ENCODE measurements around the gene TAF1B. TPM values are rescaled to one million over a fixed set of nuclear protein-coding genes. Genes with fewer than 3 reads are reported as not detected.

The TAF1B gene
- total RNA-seq, 1 donor from 2014 or later, result 86.3 TPM

GRCh38 chr2:9809064-9809356 lies 34.3 kb upstream of the TAF1B start:
- Mint-ChIP-seq H3K4me3 (no peak overlapping the region), H3K27ac (no peak overlapping the region), H3K4me1 (peaks cover 10% of the 10 kb centered on the region), H3K27me3 (ENCODE audit: insufficient read depth, low read depth) (peaks cover 6% of the 10 kb centered on the region), H3K9me3 (no peaks in the 10 kb centered on the region), H3K36me3 (no peaks in the 10 kb centered on the region)
- Histone ChIP-seq H3K9me3 (ENCODE audit: low read depth) (no peaks in the 10 kb centered on the region), H4K20me1 (ENCODE audit: low read depth) (no peaks in the 10 kb centered on the region), H3K27ac (no peak overlapping the region), H3K27me3 (no peaks in the 10 kb centered on the region), H3K79me2 (ENCODE audit: low read depth) (no peaks in the 10 kb centered on the region), H3F3A (ENCODE audit: low read depth) (no peaks in the 10 kb centered on the region), H3K4me1 (peaks cover 1% of the 10 kb centered on the region), H2AFZ (replicated peaks) (no peak overlapping the region), H3K4me2 (no peak overlapping the region), H3K4me3 (no peak overlapping the region), H3K36me3 (no peaks in the 10 kb centered on the region), H3K9ac (no peak overlapping the region)
- DNase-seq (ENCODE audit: low spot score), result no peak
- TF ChIP-seq CTCF (IDR thresholded peaks at IDR 0.05) (no peak), EZH2phosphoT487 (IDR thresholded peaks at IDR 0.05) (no peak), EZH2 (IDR thresholded peaks at IDR 0.05) (no peak)

GRCh38 chr2:9809448-9810088 lies 33.7 kb upstream of the TAF1B start:
- Mint-ChIP-seq H3K27me3 (ENCODE audit: insufficient read depth, low read depth) (peaks cover 6% of the 10 kb centered on the region), H3K27ac (no peak overlapping the region), H3K9me3 (no peaks in the 10 kb centered on the region), H3K4me3 (no peak overlapping the region), H3K36me3 (no peaks in the 10 kb centered on the region), H3K4me1 (peaks cover 10% of the 10 kb centered on the region)
- Histone ChIP-seq H3K9me3 (ENCODE audit: low read depth) (no peaks in the 10 kb centered on the region), H3K27me3 (no peaks in the 10 kb centered on the region), H3F3A (ENCODE audit: low read depth) (no peaks in the 10 kb centered on the region), H3K4me3 (no peak overlapping the region), H3K4me1 (peaks cover 3% of the 10 kb centered on the region), H3K36me3 (no peaks in the 10 kb centered on the region), H3K27ac (no peak overlapping the region), H3K79me2 (ENCODE audit: low read depth) (no peaks in the 10 kb centered on the region), H2AFZ (replicated peaks) (no peak overlapping the region), H3K9ac (no peak overlapping the region), H4K20me1 (ENCODE audit: low read depth) (no peaks in the 10 kb centered on the region), H3K4me2 (no peak overlapping the region)
- no peak for DNase-seq (ENCODE audit: low spot score)
- TF ChIP-seq EZH2 (IDR thresholded peaks at IDR 0.05), result no peak
- TF ChIP-seq EZH2phosphoT487 (IDR thresholded peaks at IDR 0.05), result no peak
- TF ChIP-seq CTCF (IDR thresholded peaks at IDR 0.05), result no peak

GRCh38 chr2:9811216-9811615 lies 32.1 kb upstream of the TAF1B start:
- Mint-ChIP-seq H3K27ac (no peak overlapping the region), H3K27me3 (ENCODE audit: insufficient read depth, low read depth) (peaks cover 5% of the 10 kb centered on the region), H3K9me3 (no peaks in the 10 kb centered on the region), H3K36me3 (no peaks in the 10 kb centered on the region), H3K4me3 (no peak overlapping the region), H3K4me1 (peaks cover 10% of the 10 kb centered on the region)
- H3K27me3 ChIP-seq, result no peaks in the 10 kb centered on the region
- no peaks in the 10 kb centered on the region for H3K9me3 ChIP-seq (ENCODE audit: low read depth)
- no peak overlapping the region for H2AFZ ChIP-seq (replicated peaks)
- H3K36me3 ChIP-seq, result no peaks in the 10 kb centered on the region
- no peaks in the 10 kb centered on the region for H3F3A ChIP-seq (ENCODE audit: low read depth)
- no peaks in the 10 kb centered on the region for H4K20me1 ChIP-seq (ENCODE audit: low read depth)
- H3K27ac ChIP-seq, result no peak overlapping the region
- H3K9ac ChIP-seq, result no peak overlapping the region
- peaks cover 3% of the 10 kb centered on the region for H3K4me1 ChIP-seq
- no peak for DNase-seq (ENCODE audit: low spot score)
- TF ChIP-seq CTCF (IDR thresholded peaks at IDR 0.05) (no peak), EZH2 (IDR thresholded peaks at IDR 0.05) (no peak), EZH2phosphoT487 (IDR thresholded peaks at IDR 0.05) (no peak)
- H3K4me3 ChIP-seq, result no peak overlapping the region
- H3K79me2 ChIP-seq (ENCODE audit: low read depth), result no peaks in the 10 kb centered on the region
- H3K4me2 ChIP-seq, result no peak overlapping the region

Data from neural progenitor cell (in vitro differentiated cells).